ENCODE results near the gene BLMH. TPM values are rescaled to one million over a fixed set of nuclear protein-coding genes. Genes with fewer than 3 reads are reported as not detected.
A peak's percentile ranks its signal among the peaks of the same experiment; 100 is the strongest.

The BLMH gene
- total and polyA plus RNA-seq, 9 of the 15 experiments (the other 6 are each of a cell fraction or from before 2014, with no cell fraction given): 26.0 to 118 (median 67.3) TPM

DNA sequence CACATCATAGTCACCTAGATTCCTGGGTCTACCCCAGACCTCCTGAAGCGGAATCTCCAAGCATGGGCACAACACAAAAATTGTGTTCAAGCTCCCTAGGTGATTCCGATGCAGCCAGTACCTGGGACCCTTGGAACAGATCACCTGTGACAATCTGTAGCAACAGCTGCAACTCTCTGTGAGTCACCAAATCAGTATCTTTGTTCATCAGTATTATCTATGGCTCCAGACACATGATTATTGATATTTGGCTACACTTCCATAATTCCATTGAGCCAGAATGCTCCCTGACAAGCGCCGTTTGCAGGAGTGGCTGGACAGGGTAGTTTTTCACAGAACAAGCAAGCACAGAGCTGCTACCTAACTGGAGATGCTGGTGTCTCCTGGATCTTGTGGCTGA lies 72.4 kb downstream of the BLMH start (continued):
- TF ChIP-seq TEAD4 (IDR thresholded peaks at IDR 0.05; ENCODE audit: low read length): 0 out of 2 replicates have a peak, but pooled peaks have one; percentile 25
- TF ChIP-seq TEAD4 (CRISPR knock-in tag; IDR thresholded peaks at IDR 0.05; ENCODE audit: borderline replicate concordance): no peak
- TF ChIP-seq HNRNPUL1 (IDR thresholded peaks at IDR 0.05; ENCODE audit: low read length): no peak
- no peak for TF ChIP-seq FOXJ3 (CRISPR knock-in tag; IDR thresholded peaks at IDR 0.05)
- TF ChIP-seq, protein P1, sequence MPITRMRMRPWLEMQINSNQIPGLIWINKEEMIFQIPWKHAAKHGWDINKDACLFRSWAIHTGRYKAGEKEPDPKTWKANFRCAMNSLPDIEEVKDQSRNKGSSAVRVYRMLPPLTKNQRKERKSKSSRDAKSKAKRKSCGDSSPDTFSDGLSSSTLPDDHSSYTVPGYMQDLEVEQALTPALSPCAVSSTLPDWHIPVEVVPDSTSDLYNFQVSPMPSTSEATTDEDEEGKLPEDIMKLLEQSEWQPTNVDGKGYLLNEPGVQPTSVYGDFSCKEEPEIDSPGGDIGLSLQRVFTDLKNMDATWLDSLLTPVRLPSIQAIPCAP (CRISPR knock-in tag; IDR thresholded peaks at IDR 0.05; ENCODE audit: borderline replicate concordance): no peak
- peak; percentile 48; the same call in 1 of the 2 replicates for TF ChIP-seq TAL1 (IDR thresholded peaks at IDR 0.05)
- TF ChIP-seq TCF3 (CRISPR knock-in tag; IDR thresholded peaks at IDR 0.05): 0 out of 2 replicates have a peak, but pooled peaks have one; percentile 7

DNA sequence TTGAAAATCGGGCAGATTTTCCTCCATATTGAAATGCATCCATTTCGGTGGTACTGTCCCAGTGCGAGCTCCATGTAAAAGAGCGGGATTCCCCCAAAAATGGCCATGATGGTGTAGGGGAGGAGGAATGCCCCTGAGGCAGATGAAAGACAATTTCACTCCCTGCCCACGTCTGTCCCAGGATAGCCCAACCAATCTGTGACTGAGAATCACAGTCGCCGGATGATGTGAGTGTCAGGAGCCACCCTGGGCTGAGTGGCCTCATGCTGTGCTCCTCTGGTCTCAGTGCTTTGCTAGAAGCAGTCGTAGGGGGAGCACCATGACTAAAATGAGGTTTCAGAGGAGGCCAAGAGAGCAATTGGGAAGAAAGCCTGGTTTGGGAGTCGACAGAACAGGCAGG lies 72.9 kb downstream of the BLMH start:
- H3K27ac ChIP-seq (ENCODE audit: extremely low read depth, low read depth, low read length): no peak overlapping the region
- BruUV-seq (replicated peaks): no TSS peak
- TF ChIP-seq ZNF263 (CRISPR knock-in tag; IDR thresholded peaks at IDR 0.05; ENCODE audit: borderline replicate concordance) (peak; percentile 66; the same call in 1 of the 2 replicates), ZNF699 (CRISPR knock-in tag; IDR thresholded peaks at IDR 0.05; ENCODE audit: insufficient replicate concordance) (no peak), PHTF2 (CRISPR knock-in tag; IDR thresholded peaks at IDR 0.05) (no peak), NR2C2 (CRISPR knock-in tag; IDR thresholded peaks at IDR 0.05) (no peak), NR2C2 (tag; IDR thresholded peaks at IDR 0.05) (no peak), HINFP (tag; conservative IDR thresholded peaks at IDR 0.05; ENCODE audit: low read depth) (no peak)
- CTCF ChIA-PET (ENCODE audit: low intra/inter-chr PET ratio): no interaction called here
- WGBS (ENCODE audit: insufficient coverage, low coverage, missing lambda C conversion rate): 36% methylated on average over 9 of the region's 9 CpGs
- in situ Hi-C loops (cut with MboI) (no loop called here), intact Hi-C loops (cut with micrococcal nuclease) (no loop called here)
- no peaks in the 10 kb centered on the region for H3K36me3 ChIP-seq (ENCODE audit: control insufficient read depth, insufficient read depth, low read length)
- no peak overlapping the region for H2AFZ ChIP-seq (ENCODE audit: low read depth, low read length)
- POLR2A ChIA-PET: interaction anchor here (0.6 to 2.3 kb wide), 3 partner anchors 15 to 87 kb away, joined by 3 to 11 read pairs (median 4); no protein-coding TSS in a partner anchor
- peaks cover 14 to 16% of the 10 kb centered on the region in 2 experiments; a peak in 4 of 5 replicates for H3K4me1 ChIP-seq (replicated peaks in 1 of 2; ENCODE audit: control insufficient read depth in 2 of 2, insufficient read depth in 2 of 2, low read length in 2 of 2)
- FAIRE-seq (peak; percentile 65), DNase-seq (ENCODE audit: extremely low read depth in 1 of 4, low spot score in 3 of 4) (no peak), ATAC-seq (peak; percentile 74)
- H4K20me1 ChIP-seq (replicated peaks; ENCODE audit: control insufficient read depth, insufficient read depth, low read length): no peaks in the 10 kb centered on the region
- no peak overlapping the region for H3K9ac ChIP-seq (ENCODE audit: insufficient read depth in 1 of 2, low read depth in 2 of 2, low read length in 2 of 2)
- no peak overlapping the region for H3K4me3 ChIP-seq
- no peak overlapping the region for H3K4me2 ChIP-seq (ENCODE audit: insufficient read depth, low read length)
- H3K27me3 ChIP-seq (ENCODE audit: control insufficient read depth in 2 of 2, insufficient read depth in 2 of 2, low read length in 2 of 2): no peaks in the 10 kb centered on the region; a peak in 1 of 5 replicates
- H3K79me2 ChIP-seq (ENCODE audit: control insufficient read depth, insufficient read depth, low read length): no peaks in the 10 kb centered on the region
- H3K9me3 ChIP-seq (replicated peaks; ENCODE audit: control insufficient read depth, insufficient read depth, low read depth, low read length): no peaks in the 10 kb centered on the region
- no peaks in the 10 kb centered on the region for H3K9me1 ChIP-seq (ENCODE audit: control insufficient read depth, insufficient read depth, low read length)

All from K562 (cell line).